ENCODE data around the gene LIPC.

GRCh38 chr15:58489289-58490085 is 57.7 kb downstream of the LIPC start:
- TF ChIP-seq CTCF (IDR thresholded peaks at IDR 0.05; ENCODE audit: low read depth, low read length) (no peak), POLR2A (IDR thresholded peaks at IDR 0.05; ENCODE audit: extremely low read depth, insufficient read length) (no peak), MAX (IDR thresholded peaks at IDR 0.05; ENCODE audit: low read depth, low read length) (no peak), MYC (IDR thresholded peaks at IDR 0.05; ENCODE audit: low read depth, low read length) (no peak)
